Ishikawa (cell line): ENCODE results near the gene BMI1.

Experiments used
- CREB1 ChIP-seq: IDR thresholded peaks from 2 replicates; pipeline ENCODE4 v1.6.1; 2012; ENCODE audit warnings: low read depth
- EP300 ChIP-seq: IDR thresholded peaks from 2 replicates; pipeline ENCODE4 v1.6.1; 2012; ENCODE audit warnings: borderline replicate concordance
- NFIC ChIP-seq: IDR thresholded peaks from 2 replicates; pipeline ENCODE4 v1.6.1; 2012
- TAF1 ChIP-seq: IDR thresholded peaks from 2 replicates; pipeline ENCODE4 v1.6.1; 2012; ENCODE audit warnings: low read depth, mild to moderate bottlenecking

DNA sequence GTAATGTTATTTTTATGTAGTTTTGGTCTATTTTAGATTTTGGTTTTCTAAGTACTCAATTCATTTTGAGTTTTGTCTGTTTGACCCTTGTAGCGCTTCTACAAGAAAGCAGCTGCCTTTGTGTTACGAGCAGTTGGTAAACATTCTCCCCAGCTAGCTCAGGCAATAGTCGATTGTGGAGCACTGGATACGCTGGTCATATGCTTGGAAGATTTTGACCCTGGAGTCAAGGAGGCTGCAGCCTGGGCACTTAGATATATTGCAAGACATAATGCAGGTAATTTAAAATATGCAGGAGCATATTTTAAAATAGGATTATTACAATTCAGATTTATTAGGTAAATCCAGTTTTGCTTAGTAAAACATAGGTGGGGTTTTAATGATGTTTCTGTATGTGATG is 47.5 kb downstream of the BMI1 start:
- TF ChIP-seq EP300 = no peak
- TF ChIP-seq NFIC = no peak
- no peak for TF ChIP-seq TAF1
- no peak for TF ChIP-seq CREB1
